IMR-90 (cell line): ENCODE measurements around the gene NAPA.

ENCODE experiments used
- CHD1 ChIP-seq: IDR thresholded peaks from 2 replicates; pipeline ENCODE4 v1.6.1; 2012; ENCODE audit warnings: low read depth, low read length, improper control_type of control experiment
- CTCF ChIP-seq: conservative IDR thresholded peaks from 2 replicates; pipeline ENCODE4 v1.5.1; 2012; ENCODE audit warnings: mild to moderate bottlenecking, low read depth, low read length, improper control_type of control experiment
- ELK1 ChIP-seq: fragments of 150-350 bp; IDR thresholded peaks from 2 replicates; pipeline ENCODE4 v1.6.1; 2016; ENCODE audit warnings: low read depth, mild to moderate bottlenecking, low read length, moderate library complexity, borderline replicate concordance
- MAFK ChIP-seq: IDR thresholded peaks from 2 replicates; pipeline ENCODE4 v1.6.1; 2012; ENCODE audit warnings: low read depth, low read length, improper control_type of control experiment
- POLR2A ChIP-seq: IDR thresholded peaks from 2 replicates; pipeline ENCODE4 v1.6.1; 2012; ENCODE audit warnings: mild to moderate bottlenecking, low read depth, low read length
- RCOR1 ChIP-seq: IDR thresholded peaks from 2 replicates; pipeline ENCODE4 v1.6.1; 2012; ENCODE audit warnings: mild to moderate bottlenecking, low read length, improper control_type of control experiment; ENCODE audit not compliant: insufficient replicate concordance
- RFX5 ChIP-seq: IDR thresholded peaks from 2 replicates; pipeline ENCODE4 v1.8.0; 2012; ENCODE audit warnings: low read depth, mild to moderate bottlenecking, low read length, moderate library complexity
- USF2 ChIP-seq: fragments of 150-350 bp; IDR thresholded peaks from 2 replicates; pipeline ENCODE4 v1.6.1; 2017; ENCODE audit warnings: mild to moderate bottlenecking, antibody characterized with exemption, low read length, low read depth

GRCh38 chr19:47521473-47522180, 6.8 kb upstream of the NAPA start:
- TF ChIP-seq CTCF (no peak), POLR2A (no peak), MAFK (no peak), ELK1 (no peak), RCOR1 (no peak), RFX5 (no peak), USF2 (no peak), CHD1 (no peak)
